AML-193 (cell line): Measurements from ENCODE around the gene PPP1R7.
A peak's percentile ranks its signal among the peaks of the same experiment; 100 is the strongest.

Source experiments
- DNase-seq, 2 experiments: peaks; one replicate each; lab custom pipeline; 2025; lab: John Stamatoyannopoulos, UW

Gene PPP1R7

GRCh38 chr2:241214766-241215165 lies 64.5 kb downstream of the PPP1R7 start:
- DNase-seq, result no peak

- no peak for DNase-seq
Measured at GRCh38 chr2:241215421-241215820, 65.2 kb downstream of the PPP1R7 start.

DNA sequence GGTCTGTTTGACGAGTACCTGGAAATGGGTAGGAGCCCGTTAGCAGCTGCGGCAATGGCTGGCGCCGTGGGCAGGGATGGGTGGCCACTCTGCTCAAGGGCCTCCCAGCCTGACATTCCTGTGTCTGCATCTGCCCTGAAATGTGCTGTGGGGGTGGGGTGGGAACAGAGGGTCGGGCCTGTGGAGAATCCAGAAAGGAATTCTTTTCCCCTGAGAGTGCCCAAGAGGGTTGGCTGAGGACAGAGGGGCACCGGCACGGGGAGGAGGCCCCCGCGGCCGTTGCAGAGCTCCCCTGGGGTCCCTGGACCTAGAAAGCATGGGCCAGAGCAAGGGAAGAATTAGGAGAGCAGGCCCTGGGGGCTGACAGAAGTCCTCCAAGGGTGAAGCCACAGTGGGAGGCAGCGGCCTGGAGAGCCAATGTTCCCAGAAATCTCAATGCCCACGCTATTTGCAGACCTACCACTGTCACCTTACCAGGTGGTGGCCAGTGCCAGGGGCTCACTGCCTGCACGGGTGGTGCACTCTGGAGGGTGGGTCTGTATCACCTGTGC lies 66.0 kb downstream of the PPP1R7 start:
- DNase-seq, result no peak

DNA sequence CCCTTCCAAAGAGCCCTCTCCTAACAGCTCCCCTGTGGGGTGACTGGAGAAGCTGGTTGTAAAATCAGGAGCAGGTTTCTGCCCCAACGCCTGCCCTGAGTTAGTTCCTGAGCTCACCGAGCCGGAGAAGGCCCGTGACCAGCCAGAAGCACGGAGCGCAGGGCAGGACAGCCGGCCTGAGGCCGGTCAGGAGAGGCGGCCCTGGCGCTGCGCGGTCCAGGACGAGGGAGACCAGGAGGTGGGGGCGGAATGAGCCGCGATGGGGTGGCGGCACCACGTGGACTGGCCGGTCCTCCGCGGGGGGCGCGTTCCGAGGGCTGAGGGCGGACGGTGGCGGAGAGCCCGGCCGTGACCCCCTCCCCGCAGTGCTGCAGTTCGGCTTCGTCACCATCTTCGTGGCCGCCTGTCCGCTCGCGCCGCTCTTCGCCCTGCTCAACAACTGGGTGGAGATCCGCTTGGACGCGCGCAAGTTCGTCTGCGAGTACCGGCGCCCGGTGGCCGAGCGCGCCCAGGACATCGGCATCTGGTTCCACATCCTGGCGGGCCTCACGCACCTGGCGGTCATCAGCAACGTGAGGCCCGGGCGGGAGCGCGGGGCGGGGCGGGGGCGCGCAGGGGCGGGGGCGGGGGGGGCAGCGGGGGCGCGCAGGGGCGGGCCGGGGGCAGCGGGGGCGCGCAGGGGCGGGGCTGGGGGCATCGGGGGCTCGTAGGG lies 67.2 kb downstream of the PPP1R7 start:
- DNase-seq, result no peak

DNA sequence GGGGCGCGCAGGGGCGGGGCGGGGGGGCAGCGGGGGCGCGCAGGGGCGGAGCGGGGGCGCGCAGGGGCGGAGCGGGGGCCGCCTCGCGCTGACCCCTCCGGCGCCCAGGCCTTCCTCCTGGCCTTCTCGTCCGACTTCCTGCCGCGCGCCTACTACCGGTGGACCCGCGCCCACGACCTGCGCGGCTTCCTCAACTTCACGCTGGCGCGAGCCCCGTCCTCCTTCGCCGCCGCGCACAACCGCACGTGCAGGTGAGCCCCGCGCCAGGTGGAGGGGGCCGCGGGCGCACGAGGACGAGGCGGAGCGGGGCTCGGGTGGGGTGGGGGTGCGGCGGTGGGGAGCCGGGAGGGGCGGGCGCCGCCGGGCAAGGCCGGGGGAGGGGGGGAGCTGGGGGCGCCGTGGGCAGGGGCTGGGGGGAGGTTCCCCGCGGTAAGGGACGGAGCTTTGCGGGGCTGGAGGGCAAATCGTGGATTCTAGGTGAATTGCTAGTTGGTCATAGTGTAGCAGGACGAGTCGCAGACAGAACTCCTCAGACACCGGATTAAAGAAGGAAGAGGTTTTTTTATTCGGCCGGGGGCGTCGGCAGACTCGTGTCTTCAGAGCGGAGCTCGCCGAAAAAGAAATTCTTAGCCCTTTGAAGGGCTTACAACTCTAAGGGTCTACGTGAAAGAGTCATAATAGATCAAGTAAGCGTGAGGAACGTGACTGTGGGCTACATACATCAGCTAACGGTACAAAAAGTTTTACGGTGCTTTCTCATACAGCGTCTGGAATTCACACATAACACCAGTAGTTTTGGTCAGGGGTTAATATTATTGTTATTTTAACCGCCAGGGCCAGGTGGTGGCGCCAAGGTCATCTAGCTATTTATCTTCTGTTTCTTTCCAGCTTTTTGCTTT lies 68.1 kb downstream of the PPP1R7 start:
- DNase-seq, result peak; percentile 6 to 10

DNA sequence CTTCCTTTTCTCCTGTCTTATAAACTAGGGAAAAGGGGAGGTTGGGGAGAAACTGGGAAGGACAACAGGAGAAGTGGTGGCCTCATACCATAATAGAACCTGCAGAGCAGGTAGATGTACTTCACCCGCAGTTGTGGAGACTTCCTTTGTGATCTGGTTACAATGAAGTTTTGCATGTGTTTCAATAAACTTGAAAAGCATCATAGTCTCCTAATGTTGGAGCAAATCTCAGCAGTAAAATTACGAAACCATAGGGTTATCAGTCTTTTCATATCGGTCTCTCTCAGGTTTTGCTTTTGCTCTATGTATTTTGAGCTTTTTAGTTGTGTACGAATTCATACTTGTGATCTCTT lies 68.7 kb downstream of the PPP1R7 start:
- DNase-seq, result no peak

DNA sequence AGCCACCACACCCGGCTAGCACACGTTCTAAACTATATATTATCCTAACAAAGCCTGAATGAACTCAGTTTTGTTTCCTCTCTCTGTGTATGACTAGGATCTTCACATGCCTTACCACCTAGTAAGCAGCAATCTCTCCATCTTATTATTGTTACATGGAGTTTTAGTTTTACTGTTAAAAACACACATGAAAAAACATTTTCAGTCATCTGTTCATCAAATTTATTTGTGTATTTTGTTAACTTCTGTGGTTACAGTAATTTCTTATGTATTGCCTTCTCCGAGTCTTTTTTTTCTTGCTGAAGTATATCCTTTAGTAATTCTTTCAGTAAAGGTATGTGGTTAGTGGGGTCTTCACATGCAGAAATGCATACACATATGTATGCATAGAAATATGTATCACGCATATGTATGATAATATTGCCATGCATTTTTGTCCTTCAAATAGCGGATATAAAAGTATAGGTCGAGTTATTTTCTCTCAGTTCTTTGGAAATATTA lies 69.6 kb downstream of the PPP1R7 start:
- no peak for DNase-seq

- no peak for DNase-seq
Measured at GRCh38 chr2:241223211-241224017, 73.1 kb downstream of the PPP1R7 start.

DNA sequence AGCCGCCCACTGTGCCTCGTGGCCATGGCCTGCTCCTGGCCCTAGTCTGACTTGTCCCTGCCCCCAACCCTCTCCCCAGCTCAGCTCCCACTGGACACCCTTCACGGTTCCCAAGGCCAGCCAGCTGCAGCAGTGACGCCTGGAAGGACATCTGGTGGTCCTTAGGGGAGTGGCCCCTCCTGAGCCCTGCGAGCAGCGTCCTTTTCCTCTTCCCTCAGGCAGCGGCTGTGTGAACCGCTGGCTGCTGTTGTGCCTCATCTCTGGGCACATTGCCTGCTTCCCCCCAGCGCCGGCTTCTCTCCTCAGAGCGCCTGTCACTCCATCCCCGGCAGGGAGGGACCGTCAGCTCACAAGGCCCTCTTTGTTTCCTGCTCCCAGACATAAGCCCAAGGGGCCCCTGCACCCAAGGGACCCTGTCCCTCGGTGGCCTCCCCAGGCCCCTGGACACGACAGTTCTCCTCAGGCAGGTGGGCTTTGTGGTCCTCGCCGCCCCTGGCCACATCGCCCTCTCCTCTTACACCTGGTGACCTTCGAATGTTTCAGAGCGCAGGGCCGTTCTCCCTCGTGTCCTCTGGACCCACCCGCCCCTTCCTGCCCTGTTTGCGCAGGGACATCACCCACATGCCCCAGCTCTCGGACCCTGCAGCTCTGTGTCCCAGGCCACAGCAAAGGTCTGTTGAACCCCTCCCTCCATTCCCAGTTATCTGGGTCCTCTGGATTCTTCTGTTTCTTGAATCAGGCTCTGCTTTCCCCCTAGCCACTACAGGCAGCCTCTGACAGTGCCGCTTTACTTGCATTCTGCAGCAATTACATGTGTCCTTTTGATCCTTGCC lies 74.0 kb downstream of the PPP1R7 start:
- no peak for DNase-seq

- no peak for DNase-seq
Measured at GRCh38 chr2:241224851-241225438, 74.7 kb downstream of the PPP1R7 start.

DNA sequence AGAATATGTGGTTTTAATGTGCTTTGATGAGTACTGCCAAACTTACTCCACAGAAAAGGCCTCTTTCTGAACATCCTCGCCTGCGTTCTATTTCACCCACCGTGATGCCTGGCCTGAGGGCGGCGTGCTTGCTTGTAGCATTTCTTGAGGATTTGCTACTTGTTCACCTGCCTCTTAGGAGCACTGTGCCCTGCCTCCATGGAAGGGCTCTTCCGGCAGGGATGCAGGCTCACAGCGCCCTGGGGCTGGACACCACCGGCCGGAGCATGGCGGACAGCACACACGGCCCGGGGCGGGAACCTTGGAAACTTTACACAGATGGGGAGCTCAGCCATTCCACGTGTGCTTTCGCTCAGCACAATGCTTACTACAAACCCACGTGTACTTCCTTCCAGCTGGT lies 75.3 kb downstream of the PPP1R7 start:
- DNase-seq, result no peak

DNA sequence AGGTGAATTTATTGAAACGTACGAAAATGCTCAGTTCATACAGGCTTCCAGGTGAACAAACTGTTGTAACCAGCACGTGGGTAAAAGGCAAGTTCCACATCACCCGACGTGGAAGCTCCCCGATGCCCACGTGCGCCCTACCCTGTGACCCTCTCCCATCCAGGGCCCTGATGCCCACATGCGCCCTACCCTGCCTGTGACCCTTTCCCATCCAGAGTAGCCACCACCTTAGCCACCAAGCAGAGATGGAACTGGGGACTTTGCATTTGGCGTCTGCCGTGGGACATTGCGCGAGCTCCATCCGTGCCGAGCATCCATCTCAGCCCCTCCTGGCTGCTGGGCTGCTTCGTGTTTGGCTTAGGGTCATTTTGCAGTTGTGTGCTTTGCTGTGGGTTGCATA lies 75.7 kb downstream of the PPP1R7 start:
- no peak for DNase-seq

DNA sequence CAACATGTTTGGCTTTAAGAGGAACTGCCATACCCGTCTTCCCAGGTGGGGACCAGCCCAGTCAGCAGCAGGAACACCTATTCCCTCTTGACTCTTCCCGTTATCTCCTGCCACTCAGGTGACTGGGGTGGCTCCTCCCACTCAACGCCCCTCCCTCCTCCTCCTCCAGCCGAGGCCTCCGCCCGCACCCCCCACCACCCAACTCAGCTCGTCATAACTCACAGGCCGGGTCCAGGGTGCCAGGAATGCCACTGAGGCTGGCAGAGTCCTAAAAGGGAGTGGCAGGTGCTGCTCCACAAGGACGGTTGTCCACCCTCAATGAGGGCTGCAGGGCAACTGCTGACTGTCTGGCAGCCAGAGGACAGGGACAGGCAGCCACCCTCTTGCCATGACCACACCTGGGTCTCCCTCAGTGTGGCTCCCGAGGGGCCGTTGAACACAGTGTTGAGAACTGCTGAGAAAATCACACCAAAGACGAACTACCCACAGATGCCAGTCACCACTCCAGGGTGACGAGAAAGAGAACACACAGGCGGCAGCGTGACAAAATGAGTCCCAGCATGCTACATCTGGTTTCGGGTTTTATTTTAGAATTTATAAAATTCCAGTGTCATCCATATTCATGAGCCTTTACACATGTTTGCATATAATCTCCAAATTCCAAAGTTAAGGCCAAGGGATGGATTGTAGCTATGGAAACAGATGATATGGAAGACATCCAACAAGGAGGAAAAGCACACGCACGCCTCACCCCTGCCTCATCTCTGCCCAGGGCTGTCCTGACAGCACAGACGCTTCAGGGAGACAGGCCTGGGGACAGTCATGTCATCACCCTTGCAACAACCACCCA lies 76.7 kb downstream of the PPP1R7 start:
- DNase-seq, result no peak

- no peak for DNase-seq
Measured at GRCh38 chr2:241227594-241227993, 77.3 kb downstream of the PPP1R7 start.

GRCh38 chr2:241228081-241228859 lies 78.0 kb downstream of the PPP1R7 start:
- DNase-seq, result no peak

- no peak for DNase-seq
Measured at GRCh38 chr2:241228860-241229516, 78.7 kb downstream of the PPP1R7 start.

GRCh38 chr2:241229563-241230401 lies 79.5 kb downstream of the PPP1R7 start:
- no peak for DNase-seq

GRCh38 chr2:241230435-241230834 lies 80.2 kb downstream of the PPP1R7 start:
- no peak for DNase-seq
